Fibroblast of pulmonary artery (primary cell): ENCODE measurements around the gene ZBTB3.
"Not testable (repeated sequence)": the region's sequence is repeated elsewhere in the genome, so short reads cannot be mapped to it uniquely, and the experiment has no call there.

Experiments used
- DNase-seq: peaks from one replicate; pipeline ENCODE4 v3.0.0-alpha.2; 2010; ENCODE audit warnings: low read depth
- H3K4me3 ChIP-seq: replicated peaks from 2 replicates; pipeline ENCODE4 v1.5.1; 2011; ENCODE audit warnings: low read depth, mild to moderate bottlenecking, control low read depth, low read length, moderate library complexity
- CTCF ChIP-seq: IDR thresholded peaks from 2 replicates; pipeline ENCODE4 v1.5.1; 2011; ENCODE audit warnings: mild to moderate bottlenecking, control low read depth, low read length, inconsistent platforms; ENCODE audit errors: missing control alignments

The ZBTB3 gene

GRCh38 chr11:62778441-62778840, 24.5 kb upstream of the ZBTB3 start:
- DNase-seq: no peak
- TF ChIP-seq CTCF: no peak
- no peak overlapping the region for H3K4me3 ChIP-seq

- TF ChIP-seq CTCF: no peak
- no peak overlapping the region for H3K4me3 ChIP-seq
- DNase-seq: no peak
These were observed 23.4 kb upstream of the ZBTB3 start for GRCh38 chr11:62777389-62777788.

- DNase-seq: no peak
- TF ChIP-seq CTCF: no peak
- no peak overlapping the region for H3K4me3 ChIP-seq
These were observed 21.7 kb upstream of the ZBTB3 start for GRCh38 chr11:62775646-62776045.

- DNase-seq: no peak
- H3K4me3 ChIP-seq: no peak overlapping the region
- TF ChIP-seq CTCF: no peak
These were observed 20.4 kb upstream of the ZBTB3 start for GRCh38 chr11:62774407-62774806.

- DNase-seq: peak; percentile 97
- no peak for TF ChIP-seq CTCF
These were observed 17.4 kb upstream of the ZBTB3 start, which contains the start of gene TAF6L for GRCh38 chr11:62771144-62772021. Gene TAF6L (plus strand): TSS chr11:62771396. CDS start chr11:62775784, 4,388 bp downstream.

GRCh38 chr11:62770778-62771143, 16.8 kb upstream of the ZBTB3 start:
- no peak for DNase-seq
- no peak for TF ChIP-seq CTCF
- peak overlapping the region; percentile 73 for H3K4me3 ChIP-seq

More at GRCh38 chr11:62771144-62772021, 17.4 kb upstream of the ZBTB3 start, which contains the start of gene TAF6L:
- H3K4me3 ChIP-seq: peak within 1 kb of the TSS; percentile 73

- DNase-seq, H3K4me3 ChIP-seq: not testable (repeated sequence)
These were observed 6.9 kb upstream of the ZBTB3 start for GRCh38 chr11:62760867-62761227.
